Fibroblast of skin of right quadriceps (primary cell): ENCODE data around the gene SULT1A2.
"Not testable (repeated sequence)": the region's sequence is repeated elsewhere in the genome, so short reads cannot be mapped to it uniquely, and the experiment has no call there.

Experiments used
- DNase-seq: peaks from one replicate; pipeline ENCODE4 v3.0.0-alpha.2; 2013

SULT1A2 gene

GRCh38 chr16:28554634-28555423 lies 42.0 kb downstream of the SULT1A2 start:
- no peak for DNase-seq

DNA sequence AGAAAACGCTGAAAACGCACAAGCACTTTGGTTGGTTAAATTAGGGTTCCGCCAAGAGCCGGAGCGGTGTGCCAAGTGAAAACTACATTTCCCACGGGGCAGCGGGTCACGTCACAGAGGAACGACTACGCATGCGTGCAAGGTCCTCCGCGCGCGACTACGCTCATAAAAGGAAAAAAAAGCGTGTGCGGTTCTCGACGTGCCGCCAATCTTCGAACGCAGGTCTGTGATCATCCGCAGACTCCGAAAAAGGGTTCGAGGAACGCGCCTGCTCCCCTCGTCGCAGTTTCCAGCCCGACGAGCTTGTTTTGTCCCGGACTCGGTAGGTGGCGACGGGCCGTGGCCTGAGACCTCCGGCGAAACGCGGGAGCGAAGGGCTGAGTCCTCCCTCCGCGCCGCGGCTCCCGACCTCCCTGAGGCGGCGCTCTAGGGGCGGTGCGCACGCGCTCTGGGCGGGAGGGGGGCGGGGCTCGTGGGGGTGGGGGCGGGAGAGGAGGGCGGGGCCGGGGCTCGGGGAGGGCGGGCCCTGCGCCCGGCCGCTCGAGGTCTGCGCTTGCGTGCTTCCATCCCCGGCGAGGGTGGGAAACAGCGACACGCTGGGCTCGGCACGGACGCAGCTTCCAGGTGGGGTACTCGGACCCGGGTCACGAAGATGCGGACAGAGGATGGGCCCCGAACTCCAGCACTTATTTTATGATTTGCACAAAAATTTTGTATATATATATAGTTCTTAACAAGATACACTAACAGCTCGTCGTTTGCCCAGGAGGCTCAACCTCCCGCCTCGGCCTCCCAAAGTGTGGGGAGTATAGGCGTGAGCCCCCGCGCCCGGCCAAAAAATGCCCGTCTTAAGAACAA lies 42.8 kb downstream of the SULT1A2 start, which contains the start of gene SGF29:
SGF29 (plus strand) TSS at position 145 of the 858 bp plus-strand sequence. CDS start 27,150 bp downstream, outside the sequence.
- DNase-seq = peak; percentile 91

- peak; percentile 22 for DNase-seq
Measured at GRCh38 chr16:28549301-28549899, 47.5 kb downstream of the SULT1A2 start.

DNA sequence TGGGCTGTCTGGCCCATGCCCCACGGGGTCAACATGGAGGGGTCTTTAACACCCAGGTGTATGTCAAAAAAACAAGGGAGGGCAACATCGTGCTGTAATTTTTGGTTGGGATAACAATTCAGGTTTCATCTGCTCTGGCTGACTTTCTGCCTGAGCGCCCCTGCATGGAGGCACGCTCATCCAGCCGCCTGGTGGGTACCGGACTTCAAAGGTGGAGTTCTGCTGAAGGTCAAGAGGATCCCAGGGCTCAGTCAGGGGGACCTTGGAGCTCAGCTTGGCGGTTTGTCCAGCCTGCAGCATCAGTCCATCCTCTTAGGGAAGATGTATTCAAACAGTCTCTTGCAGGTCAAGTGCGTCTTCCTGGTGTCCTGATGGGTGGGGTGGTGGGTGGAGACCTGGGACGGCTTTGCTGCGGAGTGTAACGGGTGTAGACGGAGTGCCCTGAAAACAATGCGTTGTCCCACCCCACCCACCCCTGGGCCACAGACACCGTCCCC lies 48.5 kb downstream of the SULT1A2 start:
- no peak for DNase-seq

- no peak for DNase-seq
Measured at GRCh38 chr16:28546626-28547025, 50.2 kb downstream of the SULT1A2 start.

- DNase-seq = not testable (repeated sequence)
Measured at GRCh38 chr16:28545964-28546363, 50.9 kb downstream of the SULT1A2 start.

DNA sequence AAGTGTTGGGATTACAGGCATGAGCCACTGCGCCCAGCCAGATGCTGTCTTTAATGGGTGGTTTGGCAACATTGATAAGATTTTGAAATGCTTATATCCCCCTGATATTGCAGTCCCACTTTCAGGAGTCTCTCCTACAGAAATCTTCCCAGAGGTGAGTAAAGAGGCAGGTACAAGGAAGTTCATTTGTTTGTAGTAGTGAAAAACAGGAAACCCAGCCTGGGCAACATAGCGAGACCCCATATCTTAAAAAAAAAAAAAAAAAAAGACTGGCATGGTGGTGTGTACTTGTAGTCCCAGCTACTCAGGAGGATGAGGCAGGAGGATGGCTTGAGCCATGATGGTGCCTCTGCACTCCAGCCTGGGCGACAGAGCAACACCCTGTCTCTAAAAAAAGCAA lies 51.9 kb downstream of the SULT1A2 start:
- no peak for DNase-seq

DNA sequence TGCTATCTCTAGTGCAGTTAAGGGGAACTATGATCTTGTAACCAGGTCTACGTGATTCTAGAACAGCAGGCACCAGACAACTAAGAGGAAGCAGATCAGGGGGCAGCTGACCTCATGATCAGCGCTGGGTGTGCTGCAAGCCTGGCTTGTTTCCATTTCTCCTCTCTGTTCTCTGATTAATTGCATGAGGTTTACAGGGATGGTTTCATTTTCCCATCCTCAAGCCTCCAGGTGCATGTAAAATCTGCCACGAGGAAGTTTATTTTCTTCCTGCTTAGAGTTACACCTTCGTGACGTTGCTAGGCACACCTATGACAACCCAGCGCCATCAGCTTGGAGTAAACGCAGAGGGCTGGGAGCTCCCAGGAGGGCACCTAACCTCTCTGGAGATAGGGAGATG lies 53.8 kb downstream of the SULT1A2 start:
- DNase-seq = no peak

DNA sequence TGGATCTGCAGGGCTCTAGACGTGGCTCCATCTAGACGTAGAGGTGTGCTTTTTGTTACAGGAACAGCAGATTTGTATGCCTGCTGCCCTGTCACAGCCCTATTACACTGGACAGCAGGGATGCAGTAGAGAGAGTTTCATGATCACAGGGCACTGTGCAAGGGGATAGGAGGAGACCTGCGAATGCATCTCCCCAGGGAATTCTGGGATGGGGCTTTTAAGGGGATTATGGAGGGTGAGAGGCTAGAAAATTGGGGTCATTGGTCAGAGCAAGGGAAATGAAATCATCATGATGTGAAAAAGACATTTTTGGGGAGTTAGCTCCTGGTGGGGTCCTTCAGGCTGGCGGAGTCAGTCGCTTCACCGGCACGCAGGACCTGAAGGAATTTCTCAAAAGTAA lies 54.2 kb downstream of the SULT1A2 start:
- no peak for DNase-seq
